GM21423 (cell line): ENCODE data around the gene ARID1A.

Experiments
- ATAC-seq: cut with Tn5 transposase; IDR thresholded peaks from one replicate; pipeline ENCODE4 v1.9.1; 2021; ENCODE audit warnings: mild to moderate bottlenecking, moderate library complexity; ENCODE audit not compliant: unreplicated experiment

The ARID1A gene

GRCh38 chr1:26758358-26758757 is 62.5 kb downstream of the ARID1A start:
- no peak for ATAC-seq

- no peak for ATAC-seq
Measured at GRCh38 chr1:26759531-26759930, 63.7 kb downstream of the ARID1A start.

GRCh38 chr1:26761217-26761616 is 65.4 kb downstream of the ARID1A start:
- no peak for ATAC-seq

GRCh38 chr1:26767714-26768113 is 71.9 kb downstream of the ARID1A start:
- ATAC-seq = no peak

- ATAC-seq = no peak
Measured at GRCh38 chr1:26768755-26769154, 72.9 kb downstream of the ARID1A start.

GRCh38 chr1:26771285-26771642 is 75.4 kb downstream of the ARID1A start:
- ATAC-seq = no peak

- ATAC-seq = no peak
Measured at GRCh38 chr1:26771643-26772321, 76.0 kb downstream of the ARID1A start.

GRCh38 chr1:26772687-26773086 is 76.9 kb downstream of the ARID1A start:
- ATAC-seq = no peak

GRCh38 chr1:26774462-26774861 is 78.6 kb downstream of the ARID1A start:
- no peak for ATAC-seq

GRCh38 chr1:26775666-26776065 is 79.9 kb downstream of the ARID1A start:
- no peak for ATAC-seq

GRCh38 chr1:26779098-26779668 is 83.4 kb downstream of the ARID1A start:
- no peak for ATAC-seq

GRCh38 chr1:26780344-26780957 is 84.6 kb downstream of the ARID1A start:
- ATAC-seq = no peak

- no peak for ATAC-seq
Measured at GRCh38 chr1:26781206-26781825, 85.5 kb downstream of the ARID1A start.

- ATAC-seq = no peak
Measured at GRCh38 chr1:26782521-26783212, 86.9 kb downstream of the ARID1A start.

- ATAC-seq = no peak
Measured at GRCh38 chr1:26783646-26784022, 87.8 kb downstream of the ARID1A start.

- no peak for ATAC-seq
Measured at GRCh38 chr1:26784023-26784871, 88.4 kb downstream of the ARID1A start.

- no peak for ATAC-seq
Measured at GRCh38 chr1:26784886-26785285, 89.1 kb downstream of the ARID1A start.

GRCh38 chr1:26785611-26786436 is 90.0 kb downstream of the ARID1A start:
- no peak for ATAC-seq

- ATAC-seq = no peak
Measured at GRCh38 chr1:26786437-26787380, 90.9 kb downstream of the ARID1A start.
